Thymus (tissue), 11 donors: ENCODE measurements around the gene COX4I1. TPM values are rescaled to one million over a fixed set of nuclear protein-coding genes. Genes with fewer than 3 reads are reported as not detected.

Experiments used
- DNase-seq, 9 donors: peaks; one replicate each; pipeline ENCODE4 v3.0.0-alpha.2; 2013; ENCODE audit warnings: low spot score in 9 of 9, low read depth in 6 of 9, missing footprints in 1 of 9
- H3K27ac ChIP-seq, 2 donors: one replicate each; pipeline ENCODE4 v1.5.1; 2013; ENCODE audit warnings: control low read depth in 1 of 2, low read depth in 1 of 2, low read length in 1 of 2, mild to moderate bottlenecking in 1 of 2, moderate library complexity in 1 of 2
- H3K27me3 ChIP-seq, 2 donors: one replicate each; pipeline ENCODE4 v1.5.1; 2013; ENCODE audit warnings: low read length in 1 of 2; ENCODE audit not compliant: control insufficient read depth in 2 of 2, insufficient read depth in 1 of 2
- H3K36me3 ChIP-seq, 2 donors: one replicate each; pipeline ENCODE4 v1.5.1; 2013; ENCODE audit warnings: low read length in 1 of 2, mild to moderate bottlenecking in 1 of 2, moderate library complexity in 1 of 2; ENCODE audit not compliant: control insufficient read depth in 2 of 2, insufficient read depth in 2 of 2
- H3K4me1 ChIP-seq, 2 donors: one replicate each; pipeline ENCODE4 v1.5.1; 2013; ENCODE audit warnings: low read length in 2 of 2; ENCODE audit not compliant: control insufficient read depth in 2 of 2, insufficient read depth in 2 of 2
- H3K4me3 ChIP-seq, 2 donors: one replicate each; pipeline ENCODE4 v1.5.1; 2013; ENCODE audit warnings: low read length in 2 of 2, control low read depth in 1 of 2, mild to moderate bottlenecking in 1 of 2
- H3K9me3 ChIP-seq, 2 donors: one replicate each; pipeline ENCODE4 v1.5.1; 2013; ENCODE audit warnings: low read length in 1 of 2, mild to moderate bottlenecking in 1 of 2; ENCODE audit not compliant: control insufficient read depth in 2 of 2, insufficient read depth in 1 of 2
- WGBS: extraction: QIAGEN DNeasy Blood & Tissue Kit; methylation state at CpG from one replicate; pipeline ENCODE4 v1.1.7; 2013; 5-methylcytosine and 5-hydroxymethylcytosine counted together
- polyA plus RNA-seq: library from polyadenylated mRNA; stranded (reverse); fragments of 200-250 nt; gene quantifications from one replicate; pipeline ENCODE4 v1.2.3, GENCODE V29; 2013
- total RNA-seq: library from RNA; stranded (reverse); fragments of 120-200 nt; gene quantifications from one replicate; pipeline ENCODE4 v1.2.4, GENCODE V29; 2013
- donor health status: healthy.

COX4I1 gene
- total and polyA plus RNA-seq, 2 donors = 565 to 890 TPM

DNA sequence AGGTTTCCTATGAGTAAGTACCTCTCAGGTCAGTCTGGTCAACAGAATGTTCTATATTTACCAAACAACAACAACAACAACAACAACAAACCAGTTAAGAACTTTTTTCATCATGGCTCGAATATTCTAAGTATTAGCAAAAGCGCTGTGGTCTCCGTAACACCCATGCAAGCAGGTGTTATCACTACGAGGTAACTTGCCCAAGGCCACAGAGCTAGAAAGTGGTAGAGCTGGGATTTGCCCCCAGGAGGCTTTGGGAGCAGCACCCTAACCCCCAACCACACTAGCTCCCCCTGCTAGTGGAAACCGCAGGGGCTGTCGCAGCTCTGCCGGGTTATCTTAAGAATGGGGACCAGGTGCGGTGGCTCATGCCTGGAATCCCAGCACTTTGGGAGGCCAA is 24.7 kb upstream of the COX4I1 start:
- Histone ChIP-seq H3K27ac (no peak overlapping the region), H3K4me1 (no peaks in the 10 kb centered on the region), H3K27me3 (no peaks in the 10 kb centered on the region), H3K4me3 (no peak overlapping the region), H3K9me3 (no peaks in the 10 kb centered on the region), H3K36me3 (peaks cover 27 to 32% of the 10 kb centered on the region in 2 donors)
- DNase-seq = no peak
- WGBS = 97% methylated on average over 8 of the region's 8 CpGs

DNA sequence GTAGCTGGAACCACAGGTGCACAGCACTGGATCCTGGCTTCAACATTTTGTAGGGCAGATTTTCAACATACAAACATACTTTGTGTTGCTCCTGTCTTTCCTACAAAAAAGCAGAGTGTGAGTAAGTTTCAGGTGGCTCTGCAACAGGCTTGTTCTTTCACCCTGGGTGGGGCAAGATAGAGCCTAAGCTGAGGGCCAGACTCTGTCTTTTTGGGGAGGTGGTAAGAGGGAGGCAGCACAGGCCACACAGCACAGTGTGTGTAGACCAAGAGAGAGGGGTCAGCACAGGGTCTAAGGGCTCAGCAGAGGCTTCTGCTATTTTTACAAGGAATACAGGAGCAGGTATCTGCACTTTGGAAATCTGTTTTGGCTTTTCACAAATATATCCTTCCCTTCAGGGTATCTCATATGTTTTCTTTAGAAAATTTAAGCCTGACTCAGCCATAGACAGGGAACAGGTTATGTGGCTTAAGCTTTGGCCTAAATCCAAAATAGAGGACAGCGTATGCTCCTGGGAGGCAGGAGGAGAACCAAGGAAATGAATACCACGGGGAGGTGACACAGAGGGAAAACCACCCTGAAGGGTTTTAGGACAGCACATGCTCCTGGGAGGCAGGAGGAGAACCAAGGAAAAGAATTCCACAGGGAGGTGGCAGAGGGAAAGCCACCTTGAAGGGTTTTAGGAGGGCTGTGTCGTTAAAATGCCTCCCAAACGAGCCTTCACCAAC is 21.7 kb upstream of the COX4I1 start:
- H3K27ac ChIP-seq = no peak overlapping the region

DNA sequence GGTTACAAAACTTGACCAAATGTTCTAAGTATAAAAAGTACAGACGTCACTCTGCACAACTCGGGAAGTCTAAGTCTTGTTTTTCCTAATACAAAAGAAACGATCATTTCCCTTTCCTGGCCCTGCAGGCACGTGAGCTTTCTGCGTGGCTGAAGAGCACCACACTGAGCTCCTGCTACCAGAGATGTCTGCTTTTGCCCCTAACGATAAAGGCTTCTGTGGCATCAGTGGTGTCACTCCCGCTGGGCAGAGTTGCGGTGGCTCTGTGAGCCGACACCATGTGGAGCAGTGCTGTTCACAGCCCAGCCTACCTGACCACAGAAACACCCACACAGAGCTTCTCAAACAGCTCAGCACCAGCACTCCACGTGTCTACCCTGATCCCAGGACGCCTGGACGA is 20.6 kb upstream of the COX4I1 start:
- H3K9me3 ChIP-seq = no peaks in the 10 kb centered on the region
- no peaks in the 10 kb centered on the region for H3K4me1 ChIP-seq
- H3K4me3 ChIP-seq = no peak overlapping the region
- no peak overlapping the region for H3K27ac ChIP-seq
- H3K36me3 ChIP-seq = peaks cover 47 to 61% of the 10 kb centered on the region in 2 donors
- WGBS = 93% methylated on average over 12 of the region's 12 CpGs
- no peak for DNase-seq
- no peaks in the 10 kb centered on the region for H3K27me3 ChIP-seq

More for the DNA sequence above, 21.7 kb upstream of the COX4I1 start:
- DNase-seq = no peak
- Histone ChIP-seq H3K36me3 (peaks cover 47 to 55% of the 10 kb centered on the region in 2 donors), H3K27me3 (no peaks in the 10 kb centered on the region), H3K4me3 (no peak overlapping the region), H3K4me1 (no peaks in the 10 kb centered on the region), H3K9me3 (no peaks in the 10 kb centered on the region)
- 90% methylated on average over 4 of the region's 4 CpGs for WGBS

DNA sequence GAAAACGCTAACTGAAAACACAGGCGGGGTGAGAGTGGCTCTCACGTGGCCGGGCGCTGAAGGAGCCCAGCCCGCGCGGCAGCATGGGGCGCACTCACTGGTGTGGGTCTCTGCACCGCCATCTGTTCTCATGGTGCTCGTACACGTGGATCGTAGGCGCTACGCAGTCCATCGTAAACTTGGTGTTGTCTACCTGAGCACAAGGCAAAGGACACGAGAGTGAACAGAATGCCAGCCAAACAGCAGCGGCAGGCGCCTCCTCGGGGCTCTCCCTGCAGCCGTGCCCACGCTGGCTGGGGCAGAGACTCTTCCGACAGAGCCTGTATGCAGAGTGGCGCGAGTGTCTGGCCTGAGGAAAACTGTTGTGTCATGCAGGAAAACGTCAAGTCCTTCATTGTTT is 19.2 kb upstream of the COX4I1 start:
- WGBS = 97% methylated on average over 26 of the region's 26 CpGs
- Histone ChIP-seq H3K4me1 (no peaks in the 10 kb centered on the region), H3K9me3 (no peaks in the 10 kb centered on the region), H3K27ac (no peak overlapping the region), H3K36me3 (peaks cover 51 to 61% of the 10 kb centered on the region in 2 donors), H3K27me3 (no peaks in the 10 kb centered on the region), H3K4me3 (no peak overlapping the region)
- no peak for DNase-seq

DNA sequence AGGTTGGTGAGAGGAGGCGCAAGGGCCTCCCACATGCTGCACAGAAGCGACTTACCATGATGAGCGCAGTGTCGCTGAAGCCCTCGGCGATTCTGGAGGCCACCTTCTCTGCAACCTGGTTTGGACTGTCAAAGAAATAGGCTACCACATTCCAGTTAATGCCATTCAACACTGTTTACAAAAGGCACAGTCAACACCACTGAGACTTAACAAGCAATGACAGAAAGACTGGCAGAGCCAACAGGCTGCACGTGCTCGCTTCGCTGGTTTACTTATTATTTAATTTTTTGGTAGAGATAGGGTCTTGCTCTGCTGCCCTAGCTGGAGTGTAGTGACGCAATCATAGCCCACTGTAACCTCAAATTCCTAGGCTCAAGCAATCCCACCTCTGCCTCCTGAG is 18.3 kb upstream of the COX4I1 start:
- no peak overlapping the region for H3K27ac ChIP-seq
- WGBS = 94% methylated on average over 10 of the region's 10 CpGs

DNA sequence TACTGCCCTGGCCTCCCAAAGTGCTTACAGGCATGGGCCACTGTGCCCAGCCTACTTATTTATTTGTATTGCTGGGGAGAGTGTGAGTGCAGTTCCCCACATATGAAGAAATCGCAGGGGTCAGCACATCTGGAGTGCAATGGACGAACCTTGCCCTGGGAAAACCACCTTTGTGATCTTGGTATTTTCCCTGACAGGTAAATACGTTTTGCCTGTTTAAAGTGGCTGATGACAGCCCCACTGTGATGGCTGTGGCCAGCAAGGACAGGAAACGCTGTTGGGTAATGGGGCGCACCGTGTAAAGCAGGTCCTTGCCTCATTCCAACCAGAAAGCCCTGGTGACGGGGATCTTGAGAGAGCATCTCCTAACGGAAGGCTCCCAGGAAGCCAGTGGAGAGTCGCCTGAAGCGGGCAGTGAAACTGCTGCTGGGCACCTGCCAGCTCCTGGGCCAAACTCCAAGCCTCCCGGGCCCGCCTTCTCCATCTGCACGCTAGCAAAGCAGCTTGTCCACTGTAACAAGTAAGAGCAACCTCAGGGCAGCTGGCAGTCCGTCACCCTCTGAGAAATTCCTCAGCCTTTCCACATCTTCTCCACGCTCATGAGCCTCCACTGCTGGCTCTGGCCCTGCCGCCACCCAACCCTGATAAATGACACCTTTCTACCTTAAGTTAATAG is 17.7 kb upstream of the COX4I1 start:
- H3K4me1 ChIP-seq = no peaks in the 10 kb centered on the region
- WGBS = 96% methylated on average over 16 of the region's 16 CpGs
- no peak overlapping the region for H3K27ac ChIP-seq
- H3K9me3 ChIP-seq = no peaks in the 10 kb centered on the region
- no peak for DNase-seq
- peaks cover 60 to 73% of the 10 kb centered on the region in 2 donors for H3K36me3 ChIP-seq
- no peaks in the 10 kb centered on the region for H3K27me3 ChIP-seq
- H3K4me3 ChIP-seq = no peak overlapping the region

More for the DNA sequence above, 18.3 kb upstream of the COX4I1 start:
- Histone ChIP-seq H3K4me3 (no peak overlapping the region), H3K4me1 (no peaks in the 10 kb centered on the region), H3K27me3 (no peaks in the 10 kb centered on the region), H3K9me3 (no peaks in the 10 kb centered on the region), H3K36me3 (peaks cover 56 to 66% of the 10 kb centered on the region in 2 donors)
- no peak for DNase-seq

DNA sequence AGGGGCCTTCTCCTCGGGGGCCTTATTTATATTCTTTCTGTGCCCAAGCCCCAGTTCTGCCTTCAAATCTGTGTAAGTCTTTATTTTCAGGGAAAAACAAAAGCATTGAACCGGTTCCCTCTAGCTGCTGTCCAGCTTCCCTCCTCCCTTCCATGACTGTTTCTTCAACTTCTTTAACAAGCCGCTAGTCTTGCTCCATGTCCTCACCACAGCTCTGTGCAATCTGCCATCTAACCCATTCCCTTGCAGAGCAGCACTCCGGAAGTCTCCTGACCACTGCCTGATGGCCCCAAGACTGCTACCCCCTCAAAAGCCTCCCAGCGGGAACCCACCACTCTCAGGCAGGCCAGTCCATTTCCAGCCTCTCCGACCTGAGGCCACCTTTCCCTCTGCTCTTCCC is 17.0 kb upstream of the COX4I1 start:
- no peak overlapping the region for H3K27ac ChIP-seq
- H3K27me3 ChIP-seq = no peaks in the 10 kb centered on the region
- no peak for DNase-seq
- peaks cover 60 to 76% of the 10 kb centered on the region in 2 donors for H3K36me3 ChIP-seq
- 95% methylated on average over 6 of the region's 6 CpGs for WGBS
- H3K4me3 ChIP-seq = no peak overlapping the region
- H3K4me1 ChIP-seq = no peaks in the 10 kb centered on the region
- H3K9me3 ChIP-seq = no peaks in the 10 kb centered on the region

DNA sequence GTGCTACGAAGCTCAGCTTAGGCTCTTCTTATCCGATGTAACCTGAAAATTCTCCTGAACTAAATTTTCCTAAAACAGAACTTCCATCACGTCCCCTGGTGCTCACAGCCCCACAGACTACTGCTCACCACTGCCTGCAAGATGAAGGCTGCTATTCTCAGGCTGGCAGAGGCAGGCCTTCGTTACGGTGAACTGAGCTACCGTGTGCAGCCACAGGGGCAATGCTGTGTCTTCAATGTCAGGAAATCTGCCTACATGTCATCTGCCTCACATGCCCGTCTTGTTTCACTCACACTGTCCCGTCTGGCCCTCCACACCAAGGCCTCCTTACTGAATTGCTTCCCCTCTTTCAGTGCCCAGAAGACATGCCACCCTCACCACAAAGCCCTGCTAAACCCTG is 16.1 kb upstream of the COX4I1 start:
- WGBS = 96% methylated on average over 8 of the region's 8 CpGs
- H3K36me3 ChIP-seq = peaks cover 60 to 77% of the 10 kb centered on the region in 2 donors
- H3K4me3 ChIP-seq = no peak overlapping the region
- no peak overlapping the region for H3K27ac ChIP-seq
- H3K4me1 ChIP-seq = no peaks in the 10 kb centered on the region
- H3K9me3 ChIP-seq = no peaks in the 10 kb centered on the region
- no peaks in the 10 kb centered on the region for H3K27me3 ChIP-seq
- DNase-seq = no peak

DNA sequence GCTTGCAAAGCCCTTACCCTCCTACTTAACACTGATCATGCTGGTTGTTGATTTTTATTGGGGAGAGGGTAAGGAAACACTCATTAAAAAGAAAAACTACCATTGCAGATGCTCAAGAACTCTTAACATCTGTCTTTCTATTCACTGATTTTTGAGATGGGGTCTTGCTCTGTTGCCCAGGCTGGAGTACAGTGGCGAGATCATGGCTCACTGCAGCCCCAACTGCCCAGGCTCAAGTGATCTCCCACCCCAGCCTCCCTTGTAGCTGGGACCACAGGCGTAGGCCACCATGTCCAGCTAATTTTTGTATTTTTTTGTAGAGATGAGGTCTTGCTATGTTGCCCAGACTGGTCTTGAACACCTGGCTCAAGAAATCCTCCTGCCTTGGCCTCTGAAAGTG is 14.7 kb upstream of the COX4I1 start:
- Histone ChIP-seq H3K36me3 (peaks cover 51 to 70% of the 10 kb centered on the region in 2 donors), H3K9me3 (no peaks in the 10 kb centered on the region), H3K27ac (no peak overlapping the region), H3K4me1 (peaks cover 0 to 2% of the 10 kb centered on the region in 2 donors), H3K27me3 (no peaks in the 10 kb centered on the region), H3K4me3 (no peak overlapping the region)
- DNase-seq = no peak
- 99% methylated on average over 2 of the region's 2 CpGs for WGBS
